Fibroblast of lung (primary cell): Measurements from ENCODE around the gene TOM1. TPM values are rescaled to one million over a fixed set of nuclear protein-coding genes. Genes with fewer than 3 reads are reported as not detected.

Experiments used
- DNase-seq, 2 donors: peaks; one replicate each; pipeline versions ENCODE4 v3.0.0 to v3.0.0-alpha.2; 2010; ENCODE audit warnings: low read depth in 2 of 2
- H2AFZ ChIP-seq: 2 replicates; pipeline ENCODE4 v1.5.1; 2012; ENCODE audit warnings: low read length, control low read depth, inconsistent platforms
- H3K27ac ChIP-seq: 2 replicates; pipeline ENCODE4 v1.5.1; 2011; ENCODE audit warnings: low read length, control low read depth; ENCODE audit not compliant: insufficient read depth
- H3K27me3 ChIP-seq: 2 replicates; pipeline ENCODE4 v1.5.1; 2011; ENCODE audit warnings: mild to moderate bottlenecking, low read length; ENCODE audit not compliant: control insufficient read depth, insufficient read depth
- H3K36me3 ChIP-seq: 2 replicates; pipeline ENCODE4 v1.5.1; 2011; ENCODE audit warnings: low read length; ENCODE audit not compliant: control insufficient read depth, insufficient read depth
- H3K4me1 ChIP-seq: 2 replicates; pipeline ENCODE4 v1.5.1; 2011; ENCODE audit warnings: low read length; ENCODE audit not compliant: control insufficient read depth, insufficient read depth; ENCODE audit errors: extremely low read depth
- H3K4me2 ChIP-seq: 2 replicates; pipeline ENCODE4 v1.5.1; 2011; ENCODE audit warnings: low read length, control low read depth; ENCODE audit not compliant: insufficient read depth; ENCODE audit errors: extremely low read depth
- H3K4me3 ChIP-seq, 4 experiments: fragments of 200-600 bp in 1 of 4; sonication (generic) in 1 of 4; replicated peaks in 1 of 4; 2 replicates each; pipeline ENCODE4 v1.5.1; 2011 to 2016; ENCODE audit warnings: low read length in 4 of 4, low read depth in 3 of 4, mild to moderate bottlenecking in 3 of 4, control low read depth in 2 of 4, inconsistent platforms in 1 of 4, mixed read lengths in 1 of 4; ENCODE audit not compliant: insufficient read depth in 1 of 4; ENCODE audit errors: control extremely low read depth in 1 of 4
- H3K79me2 ChIP-seq: 2 replicates; pipeline ENCODE4 v1.5.1; 2012; ENCODE audit warnings: mild to moderate bottlenecking, low read length, inconsistent platforms; ENCODE audit not compliant: control insufficient read depth, insufficient read depth
- H3K9ac ChIP-seq: 2 replicates; pipeline ENCODE4 v1.5.1; 2011; ENCODE audit warnings: mild to moderate bottlenecking, low read length, control low read depth; ENCODE audit not compliant: insufficient read depth
- H3K9me3 ChIP-seq: 2 replicates; pipeline ENCODE4 v1.5.1; 2012; ENCODE audit warnings: low read depth, low read length; ENCODE audit not compliant: control insufficient read depth, insufficient read depth
- H4K20me1 ChIP-seq: 2 replicates; pipeline ENCODE4 v1.5.1; 2011; ENCODE audit warnings: low read length; ENCODE audit not compliant: control insufficient read depth, insufficient read depth; ENCODE audit errors: extremely low read depth
- EZH2 ChIP-seq: IDR thresholded peaks from 2 replicates; pipeline ENCODE4 v1.5.1; 2012; ENCODE audit warnings: low read length, control low read depth, mild to moderate bottlenecking; ENCODE audit errors: missing control alignments
- polyA plus RNA-seq, 2 donors: library from polyadenylated mRNA; depleted of rRNA in 1 of 2; stranded (reverse) in 1 of 2; unstranded in 1 of 2; fragments of >200 nt; gene quantifications; 2 replicates each; pipeline ENCODE4 v1.2.1, GENCODE V29; 2011 to 2012; ENCODE audit warnings: missing spikeins in 1 of 2
- total RNA-seq: library from RNA; depleted of rRNA; stranded (reverse); fragments of >200 nt; gene quantifications from 2 replicates; pipeline ENCODE4 v1.2.1, GENCODE V29; 2014
- TF ChIP-seq, protein P1 (sequence below), 2 donors: IDR thresholded peaks in 1 of 2; conservative IDR thresholded peaks in 1 of 2; 1 replicate in 1 of 2; 2 replicates in 1 of 2; pipeline ENCODE4 v1.5.1; 2011 to 2012; ENCODE audit warnings: low read length in 2 of 2, control low read depth in 1 of 2, inconsistent platforms in 1 of 2, low read depth in 1 of 2, mild to moderate bottlenecking in 1 of 2

TOM1 gene
- total and polyA plus RNA-seq, 2 donors (not counting 1 experiment from before 2014, with no cell fraction given), result 30.9 to 51.6 TPM

DNA sequence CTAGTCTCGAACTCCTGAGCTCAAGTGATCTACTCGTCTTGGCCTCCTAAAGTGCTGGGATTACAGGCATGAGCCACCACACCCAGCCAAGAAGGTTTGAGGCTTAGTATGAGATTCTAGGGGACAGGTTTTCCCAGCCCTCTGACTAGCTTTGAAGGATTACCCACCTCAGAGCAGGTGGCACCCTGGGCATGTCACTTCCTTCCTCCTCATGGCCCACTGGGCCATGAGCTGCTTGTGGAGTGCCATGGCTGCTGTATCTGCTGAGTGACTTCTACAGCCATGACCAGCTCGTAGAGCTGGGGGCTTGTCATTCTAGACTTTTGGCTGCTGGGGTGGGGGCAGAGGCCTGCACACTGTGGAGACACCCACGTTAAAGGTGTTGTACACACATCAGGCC, 25.1 kb downstream of the TOM1 start:
- H3K36me3 ChIP-seq, result peaks cover 19% of the 10 kb centered on the region

DNA sequence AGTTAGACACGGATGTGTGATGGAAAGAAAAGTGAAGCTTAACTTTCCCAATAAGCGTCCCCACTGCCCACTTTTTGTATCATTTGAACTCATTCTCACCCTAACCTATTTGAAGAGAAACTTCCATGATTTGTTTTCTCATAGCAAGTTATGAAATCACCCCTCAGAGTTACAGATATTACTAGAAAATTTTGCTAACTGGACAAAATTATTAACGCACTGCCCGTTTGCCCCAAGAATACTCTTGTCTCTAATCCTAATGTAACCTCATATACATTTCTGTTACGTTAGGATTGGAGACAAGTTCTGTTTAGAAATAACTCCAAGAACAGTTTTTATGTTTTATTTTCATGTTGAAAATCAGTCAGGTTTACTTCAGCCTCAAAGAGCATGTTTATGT, 25.5 kb downstream of the TOM1 start:
- H3K79me2 ChIP-seq, result no peaks in the 10 kb centered on the region
- no peaks in the 10 kb centered on the region for H4K20me1 ChIP-seq
- no peak overlapping the region for H3K4me2 ChIP-seq
- H3K27ac ChIP-seq, result no peak overlapping the region
- peaks cover 19% of the 10 kb centered on the region for H3K36me3 ChIP-seq
- H3K4me1 ChIP-seq, result peaks cover under 1% of the 10 kb centered on the region
- H3K27me3 ChIP-seq, result no peaks in the 10 kb centered on the region
- no peak overlapping the region for H3K4me3 ChIP-seq
- TF ChIP-seq, protein P1, sequence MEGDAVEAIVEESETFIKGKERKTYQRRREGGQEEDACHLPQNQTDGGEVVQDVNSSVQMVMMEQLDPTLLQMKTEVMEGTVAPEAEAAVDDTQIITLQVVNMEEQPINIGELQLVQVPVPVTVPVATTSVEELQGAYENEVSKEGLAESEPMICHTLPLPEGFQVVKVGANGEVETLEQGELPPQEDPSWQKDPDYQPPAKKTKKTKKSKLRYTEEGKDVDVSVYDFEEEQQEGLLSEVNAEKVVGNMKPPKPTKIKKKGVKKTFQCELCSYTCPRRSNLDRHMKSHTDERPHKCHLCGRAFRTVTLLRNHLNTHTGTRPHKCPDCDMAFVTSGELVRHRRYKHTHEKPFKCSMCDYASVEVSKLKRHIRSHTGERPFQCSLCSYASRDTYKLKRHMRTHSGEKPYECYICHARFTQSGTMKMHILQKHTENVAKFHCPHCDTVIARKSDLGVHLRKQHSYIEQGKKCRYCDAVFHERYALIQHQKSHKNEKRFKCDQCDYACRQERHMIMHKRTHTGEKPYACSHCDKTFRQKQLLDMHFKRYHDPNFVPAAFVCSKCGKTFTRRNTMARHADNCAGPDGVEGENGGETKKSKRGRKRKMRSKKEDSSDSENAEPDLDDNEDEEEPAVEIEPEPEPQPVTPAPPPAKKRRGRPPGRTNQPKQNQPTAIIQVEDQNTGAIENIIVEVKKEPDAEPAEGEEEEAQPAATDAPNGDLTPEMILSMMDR (conservative IDR thresholded peaks at IDR 0.05 in 1 of 2, IDR thresholded peaks at IDR 0.05 in 1 of 2; ENCODE audit: low read depth in 1 of 2, low read length in 2 of 2), result no peak
- TF ChIP-seq EZH2, result no peak
- no peak for DNase-seq
- H3K9me3 ChIP-seq, result no peaks in the 10 kb centered on the region
- no peak overlapping the region for H2AFZ ChIP-seq
- no peak overlapping the region for H3K9ac ChIP-seq

More for the DNA sequence above, 25.1 kb downstream of the TOM1 start:
- Histone ChIP-seq H3K27me3 (no peaks in the 10 kb centered on the region), H4K20me1 (no peaks in the 10 kb centered on the region), H3K9ac (no peak overlapping the region), H2AFZ (no peak overlapping the region), H3K27ac (no peak overlapping the region), H3K79me2 (no peaks in the 10 kb centered on the region), H3K4me1 (no peaks in the 10 kb centered on the region), H3K4me3 (no peak overlapping the region), H3K4me2 (no peak overlapping the region), H3K9me3 (no peaks in the 10 kb centered on the region)
- DNase-seq, result no peak
- TF ChIP-seq, protein P1 (conservative IDR thresholded peaks at IDR 0.05 in 1 of 2, IDR thresholded peaks at IDR 0.05 in 1 of 2; ENCODE audit: low read depth in 1 of 2, low read length in 2 of 2), result no peak
- no peak for TF ChIP-seq EZH2

DNA sequence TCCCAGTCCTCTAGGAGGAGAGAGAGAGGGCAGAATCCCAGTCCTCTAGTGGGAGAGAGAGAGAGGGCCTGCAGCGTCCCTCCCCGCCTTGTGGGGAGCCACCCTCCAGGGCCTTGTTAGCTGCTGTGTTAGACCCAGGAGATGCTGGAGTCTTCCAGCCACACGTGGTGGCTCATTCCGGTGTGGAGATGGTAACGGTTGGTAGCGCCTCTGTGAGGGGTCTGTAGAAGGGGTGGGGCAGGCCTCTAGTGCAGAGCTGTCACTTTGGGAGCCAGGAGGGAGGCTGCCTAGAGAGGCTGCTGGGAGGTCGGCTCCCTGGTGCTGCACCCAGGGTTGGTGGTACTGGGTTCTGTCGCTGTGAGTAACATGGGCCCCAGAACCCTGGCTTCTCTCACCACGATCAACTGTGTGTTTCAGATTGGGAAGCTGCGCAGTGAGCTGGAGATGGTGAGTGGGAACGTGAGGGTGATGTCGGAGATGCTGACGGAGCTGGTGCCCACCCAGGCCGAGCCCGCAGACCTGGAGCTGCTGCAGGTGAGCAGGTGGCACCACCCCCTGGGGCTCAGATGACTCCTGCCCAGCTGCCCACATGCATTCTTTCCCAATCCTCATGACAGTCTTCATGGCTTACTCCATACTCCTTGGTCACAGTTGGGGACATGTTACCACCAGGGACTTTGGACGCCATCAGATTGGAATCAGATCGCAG, 27.3 kb downstream of the TOM1 start:
- no peak overlapping the region for H3K4me3 ChIP-seq
- no peak overlapping the region for H3K4me2 ChIP-seq
- no peaks in the 10 kb centered on the region for H3K9me3 ChIP-seq
- H2AFZ ChIP-seq, result no peak overlapping the region
- peaks cover 21% of the 10 kb centered on the region for H3K36me3 ChIP-seq
- H4K20me1 ChIP-seq, result no peaks in the 10 kb centered on the region
- no peak overlapping the region for H3K9ac ChIP-seq
- no peaks in the 10 kb centered on the region for H3K27me3 ChIP-seq
- H3K27ac ChIP-seq, result no peak overlapping the region
- no peaks in the 10 kb centered on the region for H3K79me2 ChIP-seq
- TF ChIP-seq, protein P1 (conservative IDR thresholded peaks at IDR 0.05 in 1 of 2, IDR thresholded peaks at IDR 0.05 in 1 of 2; ENCODE audit: low read depth in 1 of 2, low read length in 2 of 2), result no peak
- no peak for TF ChIP-seq EZH2
- peaks cover 5% of the 10 kb centered on the region for H3K4me1 ChIP-seq
- no peak for DNase-seq
